Measurements from ENCODE around the gene CMKLR1. TPM values are rescaled to one million over a fixed set of nuclear protein-coding genes. Genes with fewer than 3 reads are reported as not detected.

Gene CMKLR1
- total and polyA plus RNA-seq, 9 of the 15 experiments (the other 6 are each of a cell fraction or from before 2014, with no cell fraction given), result 0.11 to 1.4 (median 0.20) TPM

- no peak overlapping the region for H3K27ac ChIP-seq (ENCODE audit: extremely low read depth, low read depth, low read length)
- BruUV-seq (replicated peaks), result no TSS peak
- no peak overlapping the region for H3K9ac ChIP-seq (ENCODE audit: insufficient read depth in 1 of 2, low read depth in 2 of 2, low read length in 2 of 2)
- ATAC-seq, result no peak
- no peaks in the 10 kb centered on the region for H3K79me2 ChIP-seq (ENCODE audit: control insufficient read depth, insufficient read depth, low read length)
- POLR2A ChIA-PET, result no interaction called here
- H3K4me2 ChIP-seq (ENCODE audit: insufficient read depth, low read length), result no peak overlapping the region
- H3K9me1 ChIP-seq (ENCODE audit: control insufficient read depth, insufficient read depth, low read length), result no peaks in the 10 kb centered on the region
- H4K20me1 ChIP-seq (replicated peaks; ENCODE audit: control insufficient read depth, insufficient read depth, low read length), result peaks cover 6% of the 10 kb centered on the region; the same call in 1 of the 2 replicates
- WGBS (ENCODE audit: insufficient coverage, low coverage, missing lambda C conversion rate), result 5% methylated on average over 8 of the region's 8 CpGs
- peaks cover 0 to 12% of the 10 kb centered on the region in 2 experiments; a peak in 2 of 5 replicates for H3K4me1 ChIP-seq (replicated peaks in 1 of 2; ENCODE audit: control insufficient read depth in 2 of 2, insufficient read depth in 2 of 2, low read length in 2 of 2)
- CTCF ChIA-PET (ENCODE audit: low intra/inter-chr PET ratio), result no interaction called here
- in situ Hi-C loops (cut with MboI), result no loop called here
- H2AFZ ChIP-seq (ENCODE audit: low read depth, low read length), result no peak overlapping the region
- H3K9me3 ChIP-seq (replicated peaks; ENCODE audit: control insufficient read depth, insufficient read depth, low read depth, low read length), result no peaks in the 10 kb centered on the region
- no peak for DNase-seq (ENCODE audit: extremely low read depth in 1 of 4, low spot score in 3 of 4)
- FAIRE-seq, result no peak
- TF ChIP-seq ZNF316 (IDR thresholded peaks at IDR 0.05) (no peak), MTF1 (CRISPR knock-in tag; IDR thresholded peaks at IDR 0.05; ENCODE audit: borderline replicate concordance) (no peak), E4F1 (CRISPR knock-in tag; IDR thresholded peaks at IDR 0.05; ENCODE audit: borderline replicate concordance) (no peak), XRCC4 (IDR thresholded peaks at IDR 0.05; ENCODE audit: extremely low read depth, insufficient read depth, insufficient read length) (no peak), RHOXF2B (CRISPR knock-in tag; conservative IDR thresholded peaks at IDR 0.05) (no peak), RBM14 (IDR thresholded peaks at IDR 0.05; ENCODE audit: borderline replicate concordance, insufficient read depth, low read depth, low read length) (no peak), CBX1 (IDR thresholded peaks at IDR 0.05; ENCODE audit: low read depth) (no peak), KLF10 (CRISPR knock-in tag; IDR thresholded peaks at IDR 0.05) (no peak), SMARCC2 (IDR thresholded peaks at IDR 0.05; ENCODE audit: low read depth) (no peak), BRCA1 (IDR thresholded peaks at IDR 0.05) (no peak), BRCA1 (CRISPR knock-in tag; IDR thresholded peaks at IDR 0.05) (no peak), KLF16 (IDR thresholded peaks at IDR 0.05) (no peak), TFE3 (CRISPR knock-in tag; IDR thresholded peaks at IDR 0.05) (no peak), ZNF561 (CRISPR knock-in tag; conservative IDR thresholded peaks at IDR 0.05) (no peak), TRIM24 (IDR thresholded peaks at IDR 0.05) (no peak), ZSCAN29 (IDR thresholded peaks at IDR 0.05) (no peak)
- no peak overlapping the region for H3K4me3 ChIP-seq
- H3K27me3 ChIP-seq (ENCODE audit: control insufficient read depth in 2 of 2, insufficient read depth in 2 of 2, low read length in 2 of 2), result peaks cover 41 to 66% of the 10 kb centered on the region in 2 experiments
- intact Hi-C loops (cut with micrococcal nuclease), result loop anchor here (5.0 kb wide), 1 partner anchor 154 kb away; no protein-coding TSS in a partner anchor
- H3K36me3 ChIP-seq (ENCODE audit: control insufficient read depth, insufficient read depth, low read length), result no peaks in the 10 kb centered on the region
These were observed 35.4 kb downstream of the CMKLR1 start for GRCh38 chr12:108303703-108304102.

Measured in K562 (cell line).